Cardiac fibroblast (primary cell): ENCODE data around the gene MPV17L2.

Experiments used
- DNase-seq, 2 donors: peaks; one replicate each; pipeline versions ENCODE4 v3.0.0 to v3.0.0-alpha.2; 2010; ENCODE audit warnings: low read depth in 2 of 2
- H3K4me3 ChIP-seq, 2 donors: replicated peaks in 1 of 2; 1 replicate in 1 of 2; 2 replicates in 1 of 2; pipeline ENCODE4 v1.5.1; 2011; ENCODE audit warnings: low read depth in 2 of 2, low read length in 2 of 2, mild to moderate bottlenecking in 2 of 2, moderate library complexity in 1 of 2
- CTCF ChIP-seq: IDR thresholded peaks from one replicate; pipeline ENCODE4 v1.5.1; 2011; ENCODE audit warnings: low read depth, mild to moderate bottlenecking, low read length, inconsistent platforms

MPV17L2 gene

GRCh38 chr19:18176367-18177310 lies 16.4 kb upstream of the MPV17L2 start:
- no peak for DNase-seq
- no peak for TF ChIP-seq CTCF

GRCh38 chr19:18179957-18180356 lies 13.1 kb upstream of the MPV17L2 start:
- TF ChIP-seq CTCF: no peak
- H3K4me3 ChIP-seq: no peak overlapping the region
- no peak for DNase-seq

More at GRCh38 chr19:18176367-18177310, 16.4 kb upstream of the MPV17L2 start:
- H3K4me3 ChIP-seq: no peak overlapping the region

- no peak for TF ChIP-seq CTCF
- no peak for DNase-seq
- H3K4me3 ChIP-seq: no peak overlapping the region
These were observed 9.5 kb upstream of the MPV17L2 start for GRCh38 chr19:18183529-18183928.

- H3K4me3 ChIP-seq: no peak overlapping the region
- DNase-seq: no peak
- no peak for TF ChIP-seq CTCF
These were observed 7.5 kb upstream of the MPV17L2 start for GRCh38 chr19:18185538-18185937.

DNA sequence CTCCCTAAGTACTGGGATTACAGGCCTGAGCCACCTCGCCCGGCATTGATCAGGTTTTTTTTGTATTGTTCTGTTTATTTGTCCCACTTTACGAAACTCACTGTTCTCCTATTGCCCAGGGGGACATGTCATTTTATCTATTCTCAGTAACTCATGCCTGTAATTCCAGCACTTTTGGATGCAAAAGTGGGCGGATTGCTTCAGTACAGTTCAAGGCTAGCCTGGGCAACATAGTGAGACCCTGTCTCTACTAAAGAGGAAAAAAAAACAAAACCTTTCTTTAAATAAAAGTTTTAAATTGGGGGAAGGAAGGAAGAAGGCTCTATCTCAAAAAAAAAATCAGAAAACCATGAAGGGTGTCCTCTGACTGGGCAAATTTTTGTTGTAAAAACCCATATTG lies 2.7 kb upstream of the MPV17L2 start:
- H3K4me3 ChIP-seq: no peak overlapping the region
- DNase-seq: no peak
- no peak for TF ChIP-seq CTCF

DNA sequence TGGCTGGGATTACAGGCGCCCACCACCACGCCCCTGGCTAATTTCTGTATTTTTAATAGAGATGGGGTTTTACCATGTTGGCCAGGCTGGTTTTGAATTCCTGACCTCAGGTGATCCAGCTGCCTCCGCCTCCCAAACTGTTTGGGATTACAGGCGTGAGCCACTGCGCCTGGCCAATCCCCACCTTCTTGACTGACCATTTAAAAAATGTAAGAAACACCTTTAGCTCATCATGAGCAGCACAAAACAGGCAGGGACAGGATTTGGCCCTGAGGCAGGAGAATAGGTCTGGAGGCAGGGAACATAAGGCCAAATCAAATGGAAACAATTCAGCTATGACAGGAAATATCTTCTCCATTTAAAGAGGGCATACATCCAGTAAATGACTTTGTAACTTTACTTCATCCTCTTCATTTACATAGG lies 1.4 kb upstream of the MPV17L2 start:
- TF ChIP-seq CTCF: no peak
- peak overlapping the region in 1 of 2 donors; percentile 47 for H3K4me3 ChIP-seq
- no peak for DNase-seq
